Measurements from ENCODE around the gene VPS35L. TPM values are rescaled to one million over a fixed set of nuclear protein-coding genes. Genes with fewer than 3 reads are reported as not detected.

Gene VPS35L
- total and polyA plus RNA-seq, 2 of the 13 experiments (the other 11 are each of a cell fraction or from before 2014, with no cell fraction given) = 1.4 to 1.6 TPM

GRCh38 chr16:19540241-19540970 is 15.1 kb upstream of the VPS35L start:
- intact Hi-C loops (cut with micrococcal nuclease; ENCODE audit: unreplicated experiment) = no loop called here
- 96% methylated on average over 6 of the region's 6 CpGs for WGBS (ENCODE audit: low lambda C conversion rate)
- BruUV-seq (replicated peaks) = no TSS peak

More at GRCh38 chr16:19540241-19540970, 15.1 kb upstream of the VPS35L start:
- no peak for DNase-seq (ENCODE audit: low spot score)
- peaks cover 39% of the 10 kb centered on the region for H3K4me1 ChIP-seq (ENCODE audit: insufficient read depth, low read length)
- ChIA-PET CTCF (ENCODE audit: low intra/inter-chr PET ratio, low total read pairs) (no interaction called here), POLR2A (interaction anchor here (2.2 kb wide), 1 partner anchor 15 kb away, joined by 8 read pairs; the partner anchor contains the start of gene VPS35L)
- no peak overlapping the region for H2AFZ ChIP-seq (ENCODE audit: low read length)
- H3K9ac ChIP-seq (ENCODE audit: insufficient read depth, low read depth, low read length) = no peak overlapping the region
- no peak for FAIRE-seq
- ATAC-seq = no peak
- H3K9me3 ChIP-seq (ENCODE audit: low read length) = no peaks in the 10 kb centered on the region
- H3K27ac ChIP-seq (ENCODE audit: extremely low read length, insufficient read depth, low read length) = peak overlapping the region; percentile 3
- in situ Hi-C loops (cut with HindIII; ENCODE audit: extremely low pct_ligation_motif_present, low pct_unique_long_range_greater_than_20kb) = no loop called here
- H3K79me2 ChIP-seq (ENCODE audit: insufficient read depth, low read length) = no peaks in the 10 kb centered on the region
- peaks cover 9 to 31% of the 10 kb centered on the region in 2 experiments for H3K36me3 ChIP-seq (replicated peaks in 1 of 2; ENCODE audit: control insufficient read depth in 1 of 2, insufficient read depth in 2 of 2, low read length in 2 of 2)
- no peaks in the 10 kb centered on the region for H4K20me1 ChIP-seq (ENCODE audit: insufficient read depth, low read length)
- TF ChIP-seq ZNF17 (CRISPR knock-in tag; IDR thresholded peaks at IDR 0.05) (no peak), THAP11 (CRISPR knock-in tag; IDR thresholded peaks at IDR 0.05) (peak; percentile 17; the same call in 1 of the 2 replicates), NFYC (CRISPR knock-in tag; IDR thresholded peaks at IDR 0.05) (no peak), GATAD2A (CRISPR knock-in tag; IDR thresholded peaks at IDR 0.05) (0 out of 2 replicates have a peak, but pooled peaks have one; percentile 7), ZSCAN30 (CRISPR knock-in tag; IDR thresholded peaks at IDR 0.05) (no peak), CEBPB (IDR thresholded peaks at IDR 0.05; ENCODE audit: borderline replicate concordance, low read depth, low read length) (peak; percentile 82), KAT7 (CRISPR knock-in tag; IDR thresholded peaks at IDR 0.05; ENCODE audit: borderline replicate concordance) (0 out of 2 replicates have a peak, but pooled peaks have one; percentile 20), CC2D1A (CRISPR knock-in tag; IDR thresholded peaks at IDR 0.05) (0 out of 2 replicates have a peak, but pooled peaks have one; percentile 51), ATF7 (IDR thresholded peaks at IDR 0.05) (peak; percentile 60; the same call in 1 of the 2 replicates), ATF7 (CRISPR knock-in tag; IDR thresholded peaks at IDR 0.05) (no peak), CEBPG (CRISPR knock-in tag; IDR thresholded peaks at IDR 0.05) (peak; percentile 57; the same call in 1 of the 2 replicates), ATF4 (CRISPR knock-in tag; IDR thresholded peaks at IDR 0.05) (0 out of 4 replicates have a peak, but pooled peaks of 1 of the 2 experiments have one; percentile 45)
- no peaks in the 10 kb centered on the region for H3K27me3 ChIP-seq (ENCODE audit: control insufficient read depth in 1 of 2, insufficient read depth in 2 of 2, low read length in 2 of 2)
- H3K4me3 ChIP-seq (replicated peaks in 1 of 3; ENCODE audit: insufficient read depth in 1 of 3, low read depth in 2 of 3, low read length in 3 of 3) = no peak overlapping the region
- H3K4me2 ChIP-seq (ENCODE audit: low read depth, low read length) = no peak overlapping the region

All from HepG2 (cell line).